NAMALWA (cell line): Measurements from ENCODE around the gene SMIM29.

ENCODE experiments used
- DNase-seq: peaks from one replicate; pipeline ENCODE4 v3.0.0-alpha.2; 2015; ENCODE audit warnings: low spot score

The SMIM29 gene

GRCh38 chr6:34226066-34226465, 22.7 kb downstream of the SMIM29 start:
- no peak for DNase-seq

GRCh38 chr6:34225551-34225950, 23.3 kb downstream of the SMIM29 start:
- DNase-seq, result peak; percentile 1

DNA sequence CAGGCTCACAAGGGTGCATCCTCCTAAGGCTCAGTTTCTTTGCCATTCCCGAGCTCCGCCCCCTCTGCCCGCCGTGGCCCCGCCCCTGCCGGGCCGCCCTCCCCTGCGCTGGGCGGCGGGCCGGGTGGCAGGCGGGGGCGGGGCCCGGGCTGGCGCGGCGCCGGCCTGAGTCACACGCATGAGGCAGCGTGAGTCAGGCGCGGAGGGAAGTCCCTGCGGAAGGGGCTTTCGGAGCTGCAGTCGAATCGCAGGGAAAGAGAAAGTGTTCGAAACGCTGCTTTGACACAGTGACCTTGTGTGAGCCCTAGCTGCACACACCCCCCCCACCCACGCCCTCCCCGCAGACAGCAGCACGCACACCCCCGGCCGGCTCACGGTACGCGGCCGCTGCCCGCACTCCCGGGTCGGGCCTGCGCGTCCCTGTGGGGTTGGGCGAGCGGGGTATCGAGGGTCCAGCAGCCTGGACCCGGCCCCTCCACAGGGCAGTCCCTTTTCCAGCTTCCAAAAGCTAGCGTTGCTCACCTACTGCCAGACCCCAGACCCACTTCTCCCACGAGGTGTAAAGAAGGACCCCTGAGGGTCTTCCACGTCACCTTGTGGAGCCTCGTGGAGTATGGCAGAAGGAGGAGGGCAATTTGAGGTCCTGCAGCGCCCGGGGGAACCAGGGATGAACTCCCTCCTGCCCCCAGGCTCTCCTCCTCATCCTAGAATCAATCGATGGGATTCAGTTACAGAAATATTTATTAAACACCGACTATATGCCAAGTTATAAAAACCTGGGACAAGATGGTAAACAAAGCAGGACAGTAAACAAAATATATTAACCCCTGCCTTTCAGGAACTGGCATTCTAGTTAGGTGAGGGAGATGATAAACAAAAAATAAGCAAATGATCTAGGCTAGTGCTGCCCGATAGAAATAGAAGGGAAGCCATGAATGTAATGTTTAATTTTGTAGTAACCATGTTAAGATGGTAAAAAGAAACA, 24.6 kb downstream of the SMIM29 start:
- DNase-seq, result peak; percentile 94

- peak; percentile 22 for DNase-seq
Observed at GRCh38 chr6:34223381-34223955, 25.3 kb downstream of the SMIM29 start.

DNA sequence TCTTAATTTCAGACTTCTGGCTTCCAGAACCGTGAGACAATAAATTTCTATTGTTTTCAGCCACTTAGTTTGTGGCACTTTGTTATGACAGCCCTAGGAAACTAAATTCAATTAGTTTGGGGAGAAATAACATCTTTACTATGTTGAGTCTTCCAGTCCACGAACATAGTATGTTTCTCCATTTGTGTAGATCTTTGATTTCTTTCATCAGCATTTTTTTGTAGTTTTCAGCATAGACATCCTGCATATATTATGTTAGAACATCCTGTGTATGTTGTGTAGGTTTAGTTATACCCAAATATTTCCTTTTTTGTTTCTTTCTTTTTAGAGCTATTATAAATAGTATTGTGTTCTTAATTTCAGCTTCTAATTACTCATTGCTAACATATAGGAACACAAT, 30.1 kb downstream of the SMIM29 start:
- DNase-seq, result peak; percentile 4

- no peak for DNase-seq
Observed at GRCh38 chr6:34213772-34214171, 35.0 kb downstream of the SMIM29 start.

DNA sequence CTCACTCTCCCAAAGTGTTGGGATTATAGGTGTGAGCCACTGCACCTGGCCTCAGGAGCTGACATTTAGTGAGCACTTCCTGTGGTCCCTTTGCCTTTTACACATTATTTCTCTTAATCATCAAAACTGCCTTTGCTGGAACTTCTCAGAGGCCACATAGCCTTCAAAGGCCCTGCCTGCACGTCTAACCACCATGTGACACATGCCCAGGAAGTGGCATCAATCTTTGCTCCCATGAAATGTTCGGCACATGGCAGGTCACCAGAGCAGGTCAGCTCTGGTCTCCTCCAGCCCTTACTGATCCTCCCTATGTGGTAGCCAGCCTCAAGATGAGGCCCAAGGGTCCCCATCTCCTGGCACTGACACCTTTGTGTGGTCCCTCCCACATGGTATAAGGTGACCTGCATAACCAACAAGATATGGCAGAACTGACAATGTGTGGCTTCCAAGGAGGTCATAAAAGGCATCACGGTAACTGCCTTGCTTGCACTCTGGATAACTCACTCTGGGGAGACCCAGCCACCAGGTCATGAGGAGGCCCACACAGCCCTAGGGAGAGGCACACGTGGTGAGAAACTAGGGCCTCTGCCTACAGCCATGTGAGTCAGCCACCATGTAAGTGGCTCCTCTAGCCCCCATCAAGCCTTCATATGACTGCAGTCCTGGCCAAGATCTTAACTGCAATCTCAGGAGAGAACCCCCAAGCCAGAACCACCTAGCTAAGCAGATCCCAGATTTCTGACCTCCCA, 40.9 kb downstream of the SMIM29 start:
- DNase-seq, result no peak

- no peak for DNase-seq
Observed at GRCh38 chr6:34206726-34207125, 42.1 kb downstream of the SMIM29 start.

DNA sequence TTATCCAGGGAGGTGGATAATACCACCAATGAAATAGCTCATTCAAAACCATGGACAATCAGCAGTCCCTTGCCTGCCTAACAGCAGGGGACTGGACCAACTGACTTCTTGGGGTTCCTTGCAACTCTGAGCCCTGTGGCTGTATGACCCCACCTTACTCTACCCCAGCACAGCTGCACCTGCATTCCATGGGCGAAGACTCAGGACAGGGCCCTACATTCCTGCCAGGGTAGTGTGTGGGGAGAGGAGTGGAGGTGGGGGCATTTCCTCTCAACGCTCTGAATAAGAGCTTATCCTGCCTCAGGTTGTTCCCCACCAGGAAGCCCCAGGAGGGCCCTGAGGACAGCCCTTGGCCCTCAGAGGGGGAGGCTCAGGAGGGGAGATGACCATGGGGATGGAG, 42.9 kb downstream of the SMIM29 start:
- DNase-seq, result no peak

- DNase-seq, result no peak
Observed at GRCh38 chr6:34205466-34205865, 43.3 kb downstream of the SMIM29 start.

GRCh38 chr6:34204693-34205092, 44.1 kb downstream of the SMIM29 start:
- no peak for DNase-seq

DNA sequence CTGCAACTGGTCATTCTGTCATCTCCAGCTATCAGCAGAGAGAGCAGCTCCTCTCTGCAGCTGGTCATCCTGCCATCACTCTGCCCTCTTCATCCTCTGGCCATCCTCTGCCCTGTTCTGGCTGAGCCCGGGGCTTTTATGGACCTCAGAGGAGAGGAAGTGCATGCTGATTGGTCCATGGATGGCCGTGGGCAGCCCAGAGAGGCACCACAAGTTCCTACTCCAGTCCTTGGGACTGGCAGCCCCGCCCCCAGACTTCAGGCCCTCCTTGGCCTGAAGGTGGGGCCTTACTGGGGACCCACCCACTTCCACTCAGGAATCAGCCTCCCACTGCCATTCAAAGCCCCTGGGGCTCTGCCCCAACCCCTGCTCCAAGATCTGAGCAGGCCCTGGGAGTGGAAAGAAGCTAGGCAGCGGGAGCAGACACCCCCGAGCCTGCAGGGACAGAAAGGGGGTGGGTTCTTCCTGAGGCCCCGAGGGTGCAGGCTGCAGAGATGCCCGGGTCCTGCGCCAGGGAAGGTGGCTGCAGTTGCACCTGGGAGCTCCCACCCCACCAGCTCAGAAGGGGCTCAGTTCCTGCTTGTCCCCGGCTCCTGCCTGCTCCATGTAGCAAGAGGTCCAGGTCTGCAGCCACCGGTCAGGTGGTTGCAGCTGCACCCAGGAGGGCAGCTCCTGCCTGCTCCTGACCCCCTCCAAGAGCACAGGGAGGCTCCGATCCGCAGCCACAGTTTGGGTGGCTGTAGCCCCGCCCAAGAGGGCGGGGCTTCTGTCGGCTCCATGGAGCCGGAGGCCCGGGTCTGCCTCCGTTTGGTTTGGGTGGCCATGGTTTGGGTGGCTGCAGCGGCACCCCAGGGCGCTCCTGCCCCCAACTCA, 46.2 kb downstream of the SMIM29 start:
- DNase-seq, result no peak

DNA sequence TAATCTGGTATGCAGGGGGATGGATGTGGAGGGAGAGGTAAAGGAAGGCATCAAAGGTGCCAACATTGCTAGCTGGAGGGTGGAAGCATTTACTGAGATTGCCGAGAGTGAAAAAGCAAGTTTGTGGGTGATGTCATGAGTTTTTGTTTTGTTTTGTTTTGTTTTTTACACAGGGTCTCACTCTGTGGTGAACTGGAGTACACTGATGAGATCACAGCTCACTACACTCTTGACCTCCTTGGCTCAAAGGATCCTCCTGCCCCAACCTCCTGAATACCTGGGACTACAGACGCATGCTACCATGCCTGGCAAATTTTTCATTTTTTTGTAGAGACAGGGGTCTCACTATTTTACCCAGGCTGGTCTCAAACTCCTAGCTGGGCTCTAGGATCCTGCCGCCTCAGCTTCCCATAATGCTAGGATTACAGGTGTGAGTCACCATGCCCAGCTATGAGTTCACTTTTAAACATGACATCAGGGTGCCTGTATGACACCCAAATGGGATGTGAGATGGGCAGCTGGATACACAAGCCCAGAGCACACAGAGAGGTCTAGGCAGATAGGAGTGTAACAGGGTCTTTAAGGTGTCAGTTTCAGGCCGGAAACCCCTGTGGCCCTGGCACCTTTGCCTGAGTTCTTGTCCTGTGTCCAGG, 47.2 kb downstream of the SMIM29 start:
- no peak for DNase-seq

DNA sequence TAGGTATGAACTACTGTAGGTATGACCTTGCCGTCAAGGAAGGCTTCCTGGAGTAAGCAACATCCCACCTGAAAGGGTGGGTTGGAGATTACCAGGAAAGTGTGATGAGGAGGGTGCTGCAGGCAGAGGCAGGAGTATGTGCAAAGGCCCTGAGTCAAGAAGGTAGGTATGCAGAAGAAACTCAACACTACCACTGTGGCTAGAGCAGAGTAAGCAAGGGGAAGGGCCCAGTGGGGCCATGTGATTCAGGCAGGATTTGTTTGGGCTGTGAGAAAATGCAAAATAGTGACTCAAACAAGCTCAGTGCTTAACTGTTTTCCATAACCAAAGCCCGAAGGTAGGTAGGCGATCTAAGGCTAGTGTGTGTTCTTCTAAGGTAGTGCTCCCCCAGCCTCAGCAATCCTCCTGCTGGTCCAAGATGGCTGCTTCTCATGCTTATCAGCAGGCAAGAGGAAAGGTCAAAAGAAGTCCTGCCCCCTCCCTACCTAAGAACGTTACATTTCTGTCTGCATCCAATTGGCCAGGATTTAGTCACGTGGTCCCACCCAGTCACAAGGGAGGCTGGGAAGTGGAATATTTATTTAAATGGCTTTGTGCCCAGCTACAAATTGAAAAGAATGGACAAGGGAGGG, 48.4 kb downstream of the SMIM29 start:
- DNase-seq, result no peak

DNA sequence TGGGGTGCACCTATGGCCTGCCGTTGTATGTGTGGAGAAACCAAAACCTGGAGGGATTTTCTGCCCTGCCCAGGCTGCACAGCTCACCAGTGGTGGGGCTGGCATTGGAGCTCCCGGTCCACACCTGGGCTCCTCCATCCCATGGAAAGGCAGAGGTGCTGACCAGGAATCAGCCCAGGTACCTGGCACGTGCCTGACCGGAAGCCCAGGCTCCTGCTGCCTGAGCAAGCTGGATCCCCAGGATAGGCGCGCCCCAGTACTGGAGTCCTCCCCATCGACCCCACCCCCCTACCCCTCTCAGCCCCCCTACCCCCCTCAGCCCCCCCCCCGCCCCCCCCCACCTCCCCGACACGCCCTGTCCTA, 52.0 kb downstream of the SMIM29 start:
- DNase-seq, result no peak
